ENCODE measurements around the gene ARHGAP15. TPM values are rescaled to one million over a fixed set of nuclear protein-coding genes. Genes with fewer than 3 reads are reported as not detected.

Gene ARHGAP15
- polyA plus RNA-seq, 1 donor: 16.4 TPM

DNA sequence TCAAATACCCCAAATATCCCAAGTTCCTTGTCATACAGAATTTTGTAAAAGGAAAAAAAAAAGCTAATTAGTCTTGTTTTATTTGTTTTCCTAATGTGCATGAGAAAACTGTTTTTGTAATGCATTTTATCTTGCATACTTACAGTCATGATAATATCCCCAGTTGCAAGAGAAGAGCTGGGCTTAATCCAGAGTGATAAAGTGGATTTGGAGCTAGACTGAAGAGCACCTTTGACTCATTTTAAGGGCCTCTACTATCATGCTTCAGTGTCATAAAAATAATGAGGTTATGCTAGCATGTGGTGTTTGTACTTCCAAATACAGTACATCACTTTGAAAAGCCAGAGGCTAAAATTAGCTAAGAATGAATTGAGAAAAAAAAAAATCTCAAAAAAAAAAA, 26.4 kb downstream of the ARHGAP15 start:
- H3K27me3 ChIP-seq (ENCODE audit: control insufficient read depth, insufficient read depth, low read length): no peaks in the 10 kb centered on the region
- no peak overlapping the region for H3K27ac ChIP-seq (ENCODE audit: low read length)
- H3K36me3 ChIP-seq (ENCODE audit: control insufficient read depth, insufficient read depth, low read length): no peaks in the 10 kb centered on the region
- no peaks in the 10 kb centered on the region for H3K4me1 ChIP-seq (ENCODE audit: control insufficient read depth, insufficient read depth, low read length)
- H3K9me3 ChIP-seq (ENCODE audit: control insufficient read depth, low read depth, low read length): no peaks in the 10 kb centered on the region
- no peak for DNase-seq
- no peak overlapping the region for H3K4me3 ChIP-seq (ENCODE audit: low read length)

DNA sequence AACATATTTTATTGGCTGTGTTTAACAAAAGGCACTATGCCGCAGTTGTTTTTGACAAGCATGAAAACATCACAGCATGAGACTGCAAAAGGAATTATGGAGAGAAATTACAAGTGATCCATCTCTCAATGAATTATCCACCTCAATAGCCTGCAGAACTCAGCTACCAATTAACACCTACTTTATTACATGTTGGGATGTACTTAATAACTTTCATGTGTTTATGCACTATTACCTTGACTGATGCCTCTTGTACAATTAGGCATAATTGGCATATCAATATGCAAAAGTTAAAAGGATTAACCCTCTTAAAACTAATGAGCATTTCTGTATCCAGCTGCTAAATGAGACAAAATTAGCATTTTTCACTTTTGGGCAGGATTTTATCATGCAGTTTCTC, 27.8 kb downstream of the ARHGAP15 start:
- DNase-seq: no peak
- no CpG with 5 or more reads among the region's 1 CpG for WGBS (ENCODE audit: insufficient coverage, low lambda C conversion rate)

DNA sequence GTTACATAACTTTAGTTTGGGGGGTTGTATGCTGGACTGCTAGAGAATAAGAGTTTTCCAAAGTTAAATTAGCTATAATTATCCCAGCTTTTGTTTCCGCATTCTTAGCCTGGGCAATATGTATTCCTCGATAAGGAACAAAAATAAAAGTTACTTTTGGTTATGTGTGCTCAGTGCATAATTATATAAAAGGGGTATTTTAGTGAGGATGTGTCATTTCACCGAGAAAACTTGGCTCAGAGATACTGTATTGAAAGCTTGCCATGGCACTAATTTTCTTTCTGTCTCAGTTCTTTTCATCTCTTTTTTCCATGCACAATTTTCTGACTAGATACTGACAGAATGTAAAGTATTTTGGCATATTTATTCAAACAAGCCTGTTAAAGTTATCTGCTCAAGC, 28.2 kb downstream of the ARHGAP15 start:
- Histone ChIP-seq H3K4me1 (ENCODE audit: control insufficient read depth, insufficient read depth, low read length) (no peaks in the 10 kb centered on the region), H3K27me3 (ENCODE audit: control insufficient read depth, insufficient read depth, low read length) (no peaks in the 10 kb centered on the region), H3K9me3 (ENCODE audit: control insufficient read depth, low read depth, low read length) (no peaks in the 10 kb centered on the region), H3K36me3 (ENCODE audit: control insufficient read depth, insufficient read depth, low read length) (no peaks in the 10 kb centered on the region), H3K4me3 (ENCODE audit: low read length) (no peak overlapping the region), H3K27ac (ENCODE audit: low read length) (no peak overlapping the region)
- no peak for DNase-seq
- WGBS (ENCODE audit: insufficient coverage, low lambda C conversion rate): 88% methylated on average over 2 of the region's 3 CpGs

More for the DNA sequence above, 27.8 kb downstream of the ARHGAP15 start:
- Histone ChIP-seq H3K27ac (ENCODE audit: low read length) (no peak overlapping the region), H3K36me3 (ENCODE audit: control insufficient read depth, insufficient read depth, low read length) (no peaks in the 10 kb centered on the region), H3K4me3 (ENCODE audit: low read length) (no peak overlapping the region), H3K9me3 (ENCODE audit: control insufficient read depth, low read depth, low read length) (no peaks in the 10 kb centered on the region), H3K27me3 (ENCODE audit: control insufficient read depth, insufficient read depth, low read length) (no peaks in the 10 kb centered on the region), H3K4me1 (ENCODE audit: control insufficient read depth, insufficient read depth, low read length) (no peaks in the 10 kb centered on the region)

DNA sequence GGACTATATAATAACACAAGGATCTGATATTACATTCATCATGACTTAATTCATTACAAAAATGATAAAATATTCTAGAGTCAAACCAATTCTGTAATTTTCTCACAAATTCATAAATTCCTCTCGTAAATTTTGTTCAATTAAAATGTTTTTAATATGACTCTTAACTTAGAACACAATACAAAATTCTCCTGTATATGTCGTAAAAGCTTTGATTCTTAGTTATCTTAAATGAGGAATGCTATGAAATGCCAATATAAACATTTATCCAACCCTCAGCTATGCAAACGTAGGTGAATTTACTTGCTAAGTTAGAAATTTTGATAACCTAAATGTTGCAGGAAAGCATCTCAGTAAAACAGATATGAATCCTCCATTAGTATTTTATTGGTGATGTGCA, 28.9 kb downstream of the ARHGAP15 start:
- WGBS (ENCODE audit: insufficient coverage, low lambda C conversion rate): 75% methylated on average over 1 of the region's 3 CpGs

DNA sequence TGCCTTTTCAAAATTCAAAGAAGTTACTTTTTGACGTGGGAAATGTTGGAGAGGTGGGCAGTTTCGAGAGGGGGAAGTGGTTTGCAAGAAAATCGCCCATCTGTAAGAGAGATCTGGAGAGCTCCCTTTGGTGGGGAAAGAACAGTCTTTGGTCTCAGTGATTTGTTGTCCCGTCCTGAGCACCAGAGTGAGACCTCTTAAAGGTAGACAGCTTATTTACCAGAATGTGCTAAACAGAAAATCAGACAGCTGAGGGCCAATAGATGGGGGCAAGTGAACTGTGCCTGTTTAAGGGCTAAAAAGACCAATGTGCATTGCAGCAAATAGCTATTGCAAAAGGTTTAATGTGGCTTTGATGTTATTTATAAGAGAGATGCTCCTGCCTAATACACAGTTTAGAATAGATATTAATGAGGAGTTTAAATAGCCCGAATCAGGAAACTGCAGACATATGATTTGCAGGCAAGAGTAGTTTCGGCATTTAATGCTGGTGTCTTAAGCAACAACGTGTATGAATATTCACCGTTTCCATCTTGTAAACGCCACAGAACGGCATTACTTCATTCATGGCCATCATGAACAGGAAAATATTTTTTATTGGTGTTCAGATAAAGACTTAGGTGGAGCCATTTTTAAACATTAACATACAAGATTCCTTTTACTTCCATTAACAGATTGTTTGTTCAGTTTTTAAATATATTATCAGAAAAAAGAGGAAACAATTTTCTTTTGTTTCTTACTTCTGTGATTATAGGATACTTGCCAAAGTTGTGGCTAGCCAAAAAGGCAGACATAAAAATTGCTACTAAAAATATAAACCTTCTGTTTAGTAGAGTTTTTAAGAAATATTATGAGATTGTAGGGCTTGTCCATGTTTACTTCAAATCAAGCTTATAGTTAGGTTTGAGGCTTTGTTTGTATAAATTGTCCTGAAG, 29.6 kb downstream of the ARHGAP15 start:
- Histone ChIP-seq H3K27ac (ENCODE audit: low read length) (no peak overlapping the region), H3K36me3 (ENCODE audit: control insufficient read depth, insufficient read depth, low read length) (no peaks in the 10 kb centered on the region), H3K9me3 (ENCODE audit: control insufficient read depth, low read depth, low read length) (no peaks in the 10 kb centered on the region), H3K4me3 (ENCODE audit: low read length) (no peak overlapping the region), H3K4me1 (ENCODE audit: control insufficient read depth, insufficient read depth, low read length) (no peaks in the 10 kb centered on the region), H3K27me3 (ENCODE audit: control insufficient read depth, insufficient read depth, low read length) (no peaks in the 10 kb centered on the region)
- no peak for DNase-seq
- WGBS (ENCODE audit: insufficient coverage, low lambda C conversion rate): 60% methylated on average over 2 of the region's 10 CpGs

More for the DNA sequence above, 28.9 kb downstream of the ARHGAP15 start:
- Histone ChIP-seq H3K4me3 (ENCODE audit: low read length) (no peak overlapping the region), H3K27ac (ENCODE audit: low read length) (no peak overlapping the region), H3K9me3 (ENCODE audit: control insufficient read depth, low read depth, low read length) (no peaks in the 10 kb centered on the region), H3K27me3 (ENCODE audit: control insufficient read depth, insufficient read depth, low read length) (no peaks in the 10 kb centered on the region), H3K4me1 (ENCODE audit: control insufficient read depth, insufficient read depth, low read length) (no peaks in the 10 kb centered on the region), H3K36me3 (ENCODE audit: control insufficient read depth, insufficient read depth, low read length) (no peaks in the 10 kb centered on the region)
- no peak for DNase-seq

DNA sequence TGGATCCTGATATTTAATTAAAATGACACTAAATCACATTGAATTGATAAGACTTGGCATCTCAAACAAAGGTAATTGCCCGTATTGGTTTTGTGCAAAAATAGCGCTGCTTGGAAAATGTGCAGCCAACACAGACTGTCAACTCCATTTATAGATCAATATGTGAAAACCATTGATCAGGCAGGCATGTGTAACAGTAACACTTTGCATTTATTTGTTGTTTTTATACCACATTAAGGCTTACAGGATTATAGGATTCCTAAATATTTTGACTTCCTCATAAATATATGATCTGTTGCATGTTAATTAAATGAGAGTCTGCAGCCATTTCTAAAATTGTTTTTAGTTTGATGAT, 30.2 kb downstream of the ARHGAP15 start:
- H3K9me3 ChIP-seq (ENCODE audit: control insufficient read depth, low read depth, low read length): no peaks in the 10 kb centered on the region
- no peak overlapping the region for H3K4me3 ChIP-seq (ENCODE audit: low read length)
- no peaks in the 10 kb centered on the region for H3K4me1 ChIP-seq (ENCODE audit: control insufficient read depth, insufficient read depth, low read length)
- no CpG with 5 or more reads among the region's 2 CpGs for WGBS (ENCODE audit: insufficient coverage, low lambda C conversion rate)
- H3K27me3 ChIP-seq (ENCODE audit: control insufficient read depth, insufficient read depth, low read length): no peaks in the 10 kb centered on the region
- no peak for DNase-seq
- H3K27ac ChIP-seq (ENCODE audit: low read length): no peak overlapping the region
- no peaks in the 10 kb centered on the region for H3K36me3 ChIP-seq (ENCODE audit: control insufficient read depth, insufficient read depth, low read length)

DNA sequence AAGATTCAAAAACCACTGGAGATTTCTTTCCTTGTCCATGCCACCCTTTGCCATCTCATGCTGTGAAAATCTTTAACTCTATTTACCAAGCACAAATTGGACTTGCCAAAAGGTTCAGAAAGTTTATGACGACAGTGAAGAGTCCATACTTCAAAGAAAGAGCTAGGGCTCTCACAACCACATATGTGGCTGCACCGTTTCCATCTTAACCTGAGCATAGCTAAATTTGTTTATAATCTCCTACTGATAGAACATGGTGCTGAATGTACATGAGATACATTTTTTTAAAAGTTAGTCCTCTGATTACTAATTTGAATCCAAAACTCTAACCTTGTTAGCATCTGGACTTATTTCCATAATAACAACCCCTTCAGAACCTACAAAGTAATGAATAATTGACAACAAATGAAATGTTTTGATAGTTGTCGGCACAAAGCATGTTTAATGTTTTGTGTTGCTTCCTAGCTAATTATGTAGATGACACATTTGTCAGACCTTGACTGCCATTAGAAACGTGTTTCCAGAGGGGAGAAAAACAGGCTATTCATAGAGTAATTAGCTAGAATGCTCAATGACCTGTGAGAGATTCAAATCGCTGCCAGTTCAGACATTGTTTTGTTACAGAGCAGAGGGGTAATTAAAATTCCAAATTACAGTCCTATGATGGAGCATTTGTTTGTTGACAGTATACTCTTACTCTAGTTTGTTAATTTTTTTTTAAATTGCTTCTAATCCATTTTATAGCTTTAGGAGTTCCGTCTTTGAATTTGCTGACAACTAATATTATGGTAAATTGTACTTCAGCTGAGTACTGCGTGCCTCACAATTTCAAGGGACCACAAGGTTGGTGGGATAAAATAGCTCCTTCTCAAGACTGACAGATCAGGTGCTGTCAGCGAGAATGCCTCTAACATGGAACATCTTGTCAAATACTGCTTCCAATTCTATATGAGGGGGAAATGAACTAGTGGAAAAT, 31.8 kb downstream of the ARHGAP15 start:
- H3K4me1 ChIP-seq (ENCODE audit: control insufficient read depth, insufficient read depth, low read length): no peaks in the 10 kb centered on the region
- 77% methylated on average over 3 of the region's 8 CpGs for WGBS (ENCODE audit: insufficient coverage, low lambda C conversion rate)
- no peaks in the 10 kb centered on the region for H3K36me3 ChIP-seq (ENCODE audit: control insufficient read depth, insufficient read depth, low read length)
- no peaks in the 10 kb centered on the region for H3K27me3 ChIP-seq (ENCODE audit: control insufficient read depth, insufficient read depth, low read length)
- no peaks in the 10 kb centered on the region for H3K9me3 ChIP-seq (ENCODE audit: control insufficient read depth, low read depth, low read length)
- no peak for DNase-seq
- no peak overlapping the region for H3K27ac ChIP-seq (ENCODE audit: low read length)
- no peak overlapping the region for H3K4me3 ChIP-seq (ENCODE audit: low read length)

DNA sequence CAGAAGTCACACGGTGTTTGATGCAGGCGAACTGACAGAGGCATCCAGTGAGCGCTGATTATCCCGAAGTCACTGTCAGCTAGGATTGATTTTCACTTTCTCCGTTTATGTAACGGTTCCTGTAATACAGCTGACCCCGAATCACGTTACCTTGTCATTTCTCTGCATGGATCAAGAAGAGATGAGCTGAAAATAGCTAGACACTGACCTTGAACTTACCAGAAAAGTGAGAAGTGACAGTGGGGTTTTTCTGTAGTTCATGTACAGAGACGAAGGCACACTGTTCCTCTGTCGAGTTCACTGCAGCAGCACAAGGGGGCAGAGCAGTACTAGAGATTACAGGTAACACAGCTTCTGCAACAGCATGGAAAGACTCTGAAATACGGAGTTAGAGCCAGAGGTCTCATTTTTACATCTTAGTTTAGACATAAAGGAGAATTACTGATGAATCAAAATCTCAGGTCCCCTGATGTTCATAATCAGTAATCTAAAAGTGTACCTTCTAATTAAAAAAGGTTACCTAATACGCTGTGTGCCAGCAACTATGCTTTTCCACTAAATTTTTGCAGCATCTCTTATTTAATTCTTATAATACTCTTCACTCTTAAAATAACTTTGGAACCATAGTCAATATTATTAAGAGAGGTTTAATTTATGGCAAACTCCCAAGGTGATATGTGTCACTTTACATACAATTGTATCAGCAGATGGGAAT, 33.1 kb downstream of the ARHGAP15 start:
- no peaks in the 10 kb centered on the region for H3K4me1 ChIP-seq (ENCODE audit: control insufficient read depth, insufficient read depth, low read length)

DNA sequence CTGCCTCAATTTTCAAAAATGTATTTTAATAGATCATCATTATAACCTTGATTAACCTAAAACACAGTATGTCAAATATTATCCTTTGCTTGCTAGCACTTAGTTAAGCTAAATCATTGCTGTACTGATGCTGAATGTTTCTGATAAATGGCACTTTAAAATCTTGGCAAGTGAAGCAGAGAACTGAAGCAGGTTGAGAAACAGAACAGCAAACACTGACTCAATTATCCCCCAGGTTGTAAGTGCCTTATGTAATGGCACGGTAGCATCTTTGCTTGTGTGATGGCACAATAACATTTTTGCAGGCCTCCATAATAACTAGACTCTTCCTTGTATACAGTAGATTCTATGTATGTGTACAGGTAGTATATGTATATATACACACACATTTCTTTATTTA, 33.8 kb downstream of the ARHGAP15 start:
- H3K4me3 ChIP-seq (ENCODE audit: low read length): no peak overlapping the region
- no peak overlapping the region for H3K27ac ChIP-seq (ENCODE audit: low read length)
- WGBS (ENCODE audit: insufficient coverage, low lambda C conversion rate): no CpG with 5 or more reads among the region's 1 CpG
- H3K9me3 ChIP-seq (ENCODE audit: control insufficient read depth, low read depth, low read length): no peaks in the 10 kb centered on the region
- no peaks in the 10 kb centered on the region for H3K4me1 ChIP-seq (ENCODE audit: control insufficient read depth, insufficient read depth, low read length)
- no peaks in the 10 kb centered on the region for H3K27me3 ChIP-seq (ENCODE audit: control insufficient read depth, insufficient read depth, low read length)
- no peak for DNase-seq
- no peaks in the 10 kb centered on the region for H3K36me3 ChIP-seq (ENCODE audit: control insufficient read depth, insufficient read depth, low read length)

More for the DNA sequence above, 33.1 kb downstream of the ARHGAP15 start:
- Histone ChIP-seq H3K9me3 (ENCODE audit: control insufficient read depth, low read depth, low read length) (no peaks in the 10 kb centered on the region), H3K27ac (ENCODE audit: low read length) (no peak overlapping the region), H3K36me3 (ENCODE audit: control insufficient read depth, insufficient read depth, low read length) (no peaks in the 10 kb centered on the region), H3K4me3 (ENCODE audit: low read length) (no peak overlapping the region), H3K27me3 (ENCODE audit: control insufficient read depth, insufficient read depth, low read length) (no peaks in the 10 kb centered on the region)
- peak; percentile 7 to 24 for DNase-seq
- 86% methylated on average over 1 of the region's 12 CpGs for WGBS (ENCODE audit: insufficient coverage, low lambda C conversion rate)

DNA sequence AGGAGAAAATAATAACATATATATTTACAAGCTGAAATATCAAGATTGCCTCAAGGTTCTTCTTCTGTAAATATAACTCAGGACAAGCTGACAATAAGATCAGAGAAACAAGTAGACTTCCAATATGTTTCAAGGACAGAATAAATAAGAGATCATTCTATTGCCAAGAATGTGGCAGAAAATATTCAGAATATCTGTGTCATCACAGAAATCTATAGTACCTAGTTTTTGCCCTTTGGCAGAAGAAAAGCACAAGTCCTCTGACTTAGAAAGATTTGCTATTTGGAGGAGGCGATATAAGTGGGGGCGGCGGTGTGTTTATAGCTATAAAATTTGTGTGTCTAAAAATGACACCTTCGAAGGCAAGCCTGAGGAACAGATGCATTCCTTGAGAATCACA, 34.3 kb downstream of the ARHGAP15 start:
- DNase-seq: no peak
- H3K9me3 ChIP-seq (ENCODE audit: control insufficient read depth, low read depth, low read length): no peaks in the 10 kb centered on the region
- no peak overlapping the region for H3K4me3 ChIP-seq (ENCODE audit: low read length)
- no peaks in the 10 kb centered on the region for H3K4me1 ChIP-seq (ENCODE audit: control insufficient read depth, insufficient read depth, low read length)
- WGBS (ENCODE audit: insufficient coverage, low lambda C conversion rate): no CpG with 5 or more reads among the region's 4 CpGs
- no peaks in the 10 kb centered on the region for H3K36me3 ChIP-seq (ENCODE audit: control insufficient read depth, insufficient read depth, low read length)
- no peaks in the 10 kb centered on the region for H3K27me3 ChIP-seq (ENCODE audit: control insufficient read depth, insufficient read depth, low read length)
- H3K27ac ChIP-seq (ENCODE audit: low read length): no peak overlapping the region

Data from large intestine (tissue), 3 donors.